Adipocyte (in vitro differentiated cells): Measurements from ENCODE around the gene RNF180.
"Not testable (repeated sequence)": the region's sequence is repeated elsewhere in the genome, so short reads cannot be mapped to it uniquely, and the experiment has no call there.

Experiments
- DNase-seq: peaks from one replicate; pipeline ENCODE4 v3.0.0-alpha.2; 2015; ENCODE audit warnings: low read depth
- H3K27me3 ChIP-seq: replicated peaks from 2 replicates; pipeline ENCODE4 v1.7.0; 2013; ENCODE audit warnings: mild to moderate bottlenecking, low read length, moderate library complexity; ENCODE audit not compliant: control insufficient read depth, insufficient read depth
- H3K36me3 ChIP-seq: 2 replicates; pipeline ENCODE4 v1.7.0; 2013; ENCODE audit warnings: low read length, mild to moderate bottlenecking, moderate library complexity; ENCODE audit not compliant: control insufficient read depth, insufficient read depth, severe bottlenecking
- H3K4me1 ChIP-seq: 2 replicates; pipeline ENCODE4 v1.7.0; 2013; ENCODE audit warnings: mild to moderate bottlenecking, low read length, moderate library complexity; ENCODE audit not compliant: control insufficient read depth, insufficient read depth
- H3K4me3 ChIP-seq: 2 replicates; pipeline ENCODE4 v1.7.0; 2013; ENCODE audit warnings: mild to moderate bottlenecking, low read length, moderate library complexity
- H3K9ac ChIP-seq: 2 replicates; pipeline ENCODE4 v1.7.0; 2013; ENCODE audit warnings: mild to moderate bottlenecking, low read length, moderate library complexity
- H3K9me3 ChIP-seq: 2 replicates; pipeline ENCODE4 v1.7.0; 2013; ENCODE audit warnings: mild to moderate bottlenecking, low read length, moderate library complexity; ENCODE audit not compliant: control insufficient read depth

Gene RNF180

GRCh38 chr5:64288496-64288895, 122.9 kb downstream of the RNF180 start:
- H3K4me3 ChIP-seq, H3K4me1 ChIP-seq, H3K36me3 ChIP-seq, H3K9ac ChIP-seq, DNase-seq, H3K27me3 ChIP-seq: not testable (repeated sequence)
- H3K9me3 ChIP-seq: peaks cover 10% of the 10 kb centered on the region

- peaks cover 8% of the 10 kb centered on the region for H3K9me3 ChIP-seq
- no peak overlapping the region for H3K4me3 ChIP-seq
- H3K9ac ChIP-seq: no peak overlapping the region
- no peaks in the 10 kb centered on the region for H3K4me1 ChIP-seq
- DNase-seq: no peak
- no peaks in the 10 kb centered on the region for H3K27me3 ChIP-seq
- H3K36me3 ChIP-seq: no peaks in the 10 kb centered on the region
These were observed 127.1 kb downstream of the RNF180 start for GRCh38 chr5:64292611-64293215.

GRCh38 chr5:64295101-64295500, 129.5 kb downstream of the RNF180 start:
- H3K9me3 ChIP-seq: peaks cover 6% of the 10 kb centered on the region
- H3K36me3 ChIP-seq: no peaks in the 10 kb centered on the region
- no peaks in the 10 kb centered on the region for H3K27me3 ChIP-seq
- H3K4me3 ChIP-seq: no peak overlapping the region
- no peak overlapping the region for H3K9ac ChIP-seq
- DNase-seq: no peak
- H3K4me1 ChIP-seq: no peaks in the 10 kb centered on the region

- no peaks in the 10 kb centered on the region for H3K27me3 ChIP-seq
- no peak overlapping the region for H3K4me3 ChIP-seq
- no peaks in the 10 kb centered on the region for H3K4me1 ChIP-seq
- DNase-seq: no peak
- H3K9ac ChIP-seq: no peak overlapping the region
- no peaks in the 10 kb centered on the region for H3K36me3 ChIP-seq
- no peaks in the 10 kb centered on the region for H3K9me3 ChIP-seq
These were observed 132.9 kb downstream of the RNF180 start for GRCh38 chr5:64298586-64298985.

GRCh38 chr5:64299805-64300204, 134.2 kb downstream of the RNF180 start:
- Histone ChIP-seq H3K4me3 (no peak overlapping the region), H3K9me3 (no peaks in the 10 kb centered on the region), H3K9ac (no peak overlapping the region), H3K27me3 (no peaks in the 10 kb centered on the region), H3K36me3 (no peaks in the 10 kb centered on the region), H3K4me1 (no peaks in the 10 kb centered on the region)
- DNase-seq: no peak

GRCh38 chr5:64301566-64301965, 135.9 kb downstream of the RNF180 start:
- Histone ChIP-seq H3K9me3 (no peaks in the 10 kb centered on the region), H3K4me1 (no peaks in the 10 kb centered on the region), H3K36me3 (no peaks in the 10 kb centered on the region), H3K9ac (no peak overlapping the region), H3K27me3 (no peaks in the 10 kb centered on the region), H3K4me3 (no peak overlapping the region)
- no peak for DNase-seq

- no peaks in the 10 kb centered on the region for H3K36me3 ChIP-seq
These were observed 142.5 kb downstream of the RNF180 start for GRCh38 chr5:64308135-64308534.

GRCh38 chr5:64312491-64312890, 146.8 kb downstream of the RNF180 start:
- no peaks in the 10 kb centered on the region for H3K27me3 ChIP-seq
- no peak overlapping the region for H3K9ac ChIP-seq
- H3K4me1 ChIP-seq: peaks cover 4% of the 10 kb centered on the region
- H3K9me3 ChIP-seq: no peaks in the 10 kb centered on the region
- DNase-seq: no peak
- no peak overlapping the region for H3K4me3 ChIP-seq
- no peaks in the 10 kb centered on the region for H3K36me3 ChIP-seq

More at GRCh38 chr5:64308135-64308534, 142.5 kb downstream of the RNF180 start:
- H3K4me1 ChIP-seq: peaks cover 4% of the 10 kb centered on the region
- H3K4me3 ChIP-seq: no peak overlapping the region
- H3K27me3 ChIP-seq: no peaks in the 10 kb centered on the region
- no peak overlapping the region for H3K9ac ChIP-seq
- no peak for DNase-seq
- H3K9me3 ChIP-seq: no peaks in the 10 kb centered on the region

- H3K4me3 ChIP-seq: no peak overlapping the region
- H3K36me3 ChIP-seq: no peaks in the 10 kb centered on the region
- H3K9me3 ChIP-seq: no peaks in the 10 kb centered on the region
- H3K4me1 ChIP-seq: no peaks in the 10 kb centered on the region
- H3K9ac ChIP-seq: no peak overlapping the region
- H3K27me3 ChIP-seq: no peaks in the 10 kb centered on the region
- DNase-seq: no peak
These were observed 150.1 kb downstream of the RNF180 start for GRCh38 chr5:64315778-64316177.

GRCh38 chr5:64318175-64318574, 152.5 kb downstream of the RNF180 start:
- Histone ChIP-seq H3K4me3 (no peak overlapping the region), H3K27me3 (no peaks in the 10 kb centered on the region), H3K36me3 (no peaks in the 10 kb centered on the region), H3K9ac (no peak overlapping the region), H3K4me1 (no peaks in the 10 kb centered on the region), H3K9me3 (no peaks in the 10 kb centered on the region)
- peak; percentile 1 for DNase-seq

GRCh38 chr5:64323591-64323990, 157.9 kb downstream of the RNF180 start:
- no peak for DNase-seq
- H3K36me3 ChIP-seq: no peaks in the 10 kb centered on the region
- no peak overlapping the region for H3K9ac ChIP-seq
- no peaks in the 10 kb centered on the region for H3K4me1 ChIP-seq
- H3K4me3 ChIP-seq: no peak overlapping the region
- peaks cover 17% of the 10 kb centered on the region for H3K9me3 ChIP-seq
- no peaks in the 10 kb centered on the region for H3K27me3 ChIP-seq

GRCh38 chr5:64330728-64331231, 165.1 kb downstream of the RNF180 start:
- Histone ChIP-seq H3K4me3 (no peak overlapping the region), H3K27me3 (no peaks in the 10 kb centered on the region), H3K4me1 (no peaks in the 10 kb centered on the region), H3K9me3 (peaks cover 16% of the 10 kb centered on the region), H3K36me3 (peaks cover 5% of the 10 kb centered on the region), H3K9ac (no peak overlapping the region)
- no peak for DNase-seq
